ENCODE results near the gene YIF1A.
"Not testable (repeated sequence)": the region's sequence is repeated elsewhere in the genome, so short reads cannot be mapped to it uniquely, and the experiment has no call there.

Gene YIF1A

GRCh38 chr11:66326261-66327111 is 37.5 kb upstream of the YIF1A start:
- no peak for DNase-seq (ENCODE audit: low read depth)

- no peak for DNase-seq (ENCODE audit: low read depth)
Observed at GRCh38 chr11:66325263-66325671, 36.3 kb upstream of the YIF1A start.

- no peak for DNase-seq (ENCODE audit: low read depth)
Observed at GRCh38 chr11:66324664-66325063, 35.7 kb upstream of the YIF1A start.

- no peak for DNase-seq (ENCODE audit: low read depth)
Observed at GRCh38 chr11:66323684-66324083, 34.7 kb upstream of the YIF1A start.

- DNase-seq (ENCODE audit: low read depth), result no peak
Observed at GRCh38 chr11:66322732-66323427, 33.9 kb upstream of the YIF1A start.

- no peak for DNase-seq (ENCODE audit: low read depth)
Observed at GRCh38 chr11:66321606-66322005, 32.7 kb upstream of the YIF1A start.

- DNase-seq (ENCODE audit: low read depth), result not testable (repeated sequence)
Observed at GRCh38 chr11:66320748-66321147, 31.8 kb upstream of the YIF1A start.

GRCh38 chr11:66320289-66320688 is 31.3 kb upstream of the YIF1A start:
- not testable (repeated sequence) for DNase-seq (ENCODE audit: low read depth)

- no peak for DNase-seq (ENCODE audit: low read depth)
Observed at GRCh38 chr11:66318600-66318970, 29.6 kb upstream of the YIF1A start.

GRCh38 chr11:66317723-66318599 is 29.0 kb upstream of the YIF1A start:
- DNase-seq (ENCODE audit: low read depth), result no peak

GRCh38 chr11:66317322-66317722 is 28.4 kb upstream of the YIF1A start:
- DNase-seq (ENCODE audit: low read depth), result no peak

GRCh38 chr11:66316849-66317251 is 27.9 kb upstream of the YIF1A start, which contains the start of gene CD248:
Gene CD248 (minus strand): TSS chr11:66317044. CDS start chr11:66317027, 17 bp downstream.
- DNase-seq (ENCODE audit: low read depth), result no peak

- DNase-seq (ENCODE audit: low read depth), result no peak
Observed at GRCh38 chr11:66315921-66316811, 27.2 kb upstream of the YIF1A start.

- DNase-seq (ENCODE audit: low read depth), result no peak
Observed at GRCh38 chr11:66315498-66315885, 26.5 kb upstream of the YIF1A start.

- DNase-seq (ENCODE audit: low read depth), result no peak
Observed at GRCh38 chr11:66314561-66315497, 25.9 kb upstream of the YIF1A start.

GRCh38 chr11:66314186-66314501 is 25.2 kb upstream of the YIF1A start:
- DNase-seq (ENCODE audit: low read depth), result no peak

GRCh38 chr11:66313321-66314185 is 24.6 kb upstream of the YIF1A start:
- DNase-seq (ENCODE audit: low read depth), result no peak

- peak; percentile 97 for DNase-seq (ENCODE audit: low read depth)
Observed at GRCh38 chr11:66312549-66313320, 23.8 kb upstream of the YIF1A start.

Measured in HS-27A (cell line).